NCI-H345 treated with DMSO at 0.1 percent for 48 hours (cell line): Measurements from ENCODE around the gene ISY1.
"Not testable (repeated sequence)": the region's sequence is repeated elsewhere in the genome, so short reads cannot be mapped to it uniquely, and the experiment has no call there.

Experiments
- DNase-seq: peaks from one replicate; lab custom pipeline; 2025; ENCODE audit not compliant: unreplicated experiment; lab: John Stamatoyannopoulos, UW

The ISY1 gene

GRCh38 chr3:129173206-129173605 is 12.3 kb upstream of the ISY1 start:
- no peak for DNase-seq

- DNase-seq, result no peak
Measured at GRCh38 chr3:129166579-129167332, 5.9 kb upstream of the ISY1 start.

DNA sequence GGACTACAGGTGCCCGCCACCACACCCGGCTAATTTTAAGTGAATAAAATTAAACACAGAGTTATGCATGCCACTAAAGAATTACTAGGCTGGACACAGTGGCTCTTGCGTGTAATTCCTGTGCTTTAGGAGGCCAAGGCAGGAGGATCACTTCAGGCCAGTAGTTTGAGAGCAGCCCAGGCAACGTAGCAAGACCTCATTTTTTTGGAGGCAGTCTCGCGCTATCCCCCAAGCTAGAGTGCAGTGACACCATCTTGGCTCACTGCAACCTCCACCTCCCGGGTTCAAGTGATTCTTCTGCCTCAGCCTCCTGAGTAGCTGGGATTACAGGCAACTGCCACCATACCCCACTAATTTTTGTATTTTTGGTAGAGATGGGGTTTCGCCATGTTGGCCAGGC is 4.7 kb upstream of the ISY1 start:
- DNase-seq, result not testable (repeated sequence)

- DNase-seq, result no peak
Measured at GRCh38 chr3:129164500-129164899, 3.6 kb upstream of the ISY1 start.

GRCh38 chr3:129162729-129163579 is 2.1 kb upstream of the ISY1 start:
- DNase-seq, result no peak

DNA sequence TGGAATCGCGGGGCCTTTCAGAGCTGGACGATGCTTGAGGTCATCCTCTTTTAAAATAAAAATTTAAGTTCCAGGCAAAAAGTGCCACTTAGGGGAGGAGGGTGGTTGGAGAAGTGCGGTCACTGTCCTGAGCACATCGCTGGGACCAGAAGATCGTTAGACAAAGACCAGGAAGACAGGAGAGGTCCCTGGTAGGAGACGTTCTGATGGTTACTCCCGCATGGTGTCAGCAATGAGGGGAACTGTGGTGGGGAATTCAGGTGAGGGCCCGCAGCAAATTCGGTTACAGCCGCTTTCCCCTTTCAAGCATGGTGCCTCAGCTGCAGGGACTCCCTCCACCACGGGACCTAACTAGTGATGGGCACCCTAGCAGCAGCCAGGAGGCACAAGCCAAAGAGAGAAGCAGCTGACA is 1.0 kb upstream of the ISY1 start:
- no peak for DNase-seq

GRCh38 chr3:129144786-129145185 is 16.1 kb downstream of the ISY1 start:
- DNase-seq, result no peak

- DNase-seq, result not testable (repeated sequence)
Measured at GRCh38 chr3:129141011-129141410, 19.9 kb downstream of the ISY1 start.

DNA sequence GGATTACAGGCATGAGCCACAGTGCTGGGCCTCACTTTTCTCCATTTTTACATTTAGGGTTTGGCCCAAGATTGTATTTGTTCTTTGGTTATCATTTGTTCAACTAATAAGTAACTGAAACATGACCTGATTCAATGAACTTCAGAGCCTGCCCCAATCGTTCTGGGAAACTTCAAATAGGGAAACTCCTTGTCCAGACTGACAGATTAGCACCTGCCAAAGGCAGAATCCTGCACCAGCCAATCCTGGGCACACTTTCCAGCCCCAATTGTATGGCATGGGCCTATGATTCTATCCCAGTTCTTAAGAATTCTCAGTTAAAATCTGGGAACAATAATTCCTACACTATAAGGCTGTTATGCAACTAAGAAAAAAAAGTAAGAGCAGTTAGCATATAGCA is 21.0 kb downstream of the ISY1 start:
- no peak for DNase-seq

- not testable (repeated sequence) for DNase-seq
Measured at GRCh38 chr3:129136275-129136674, 24.6 kb downstream of the ISY1 start.

DNA sequence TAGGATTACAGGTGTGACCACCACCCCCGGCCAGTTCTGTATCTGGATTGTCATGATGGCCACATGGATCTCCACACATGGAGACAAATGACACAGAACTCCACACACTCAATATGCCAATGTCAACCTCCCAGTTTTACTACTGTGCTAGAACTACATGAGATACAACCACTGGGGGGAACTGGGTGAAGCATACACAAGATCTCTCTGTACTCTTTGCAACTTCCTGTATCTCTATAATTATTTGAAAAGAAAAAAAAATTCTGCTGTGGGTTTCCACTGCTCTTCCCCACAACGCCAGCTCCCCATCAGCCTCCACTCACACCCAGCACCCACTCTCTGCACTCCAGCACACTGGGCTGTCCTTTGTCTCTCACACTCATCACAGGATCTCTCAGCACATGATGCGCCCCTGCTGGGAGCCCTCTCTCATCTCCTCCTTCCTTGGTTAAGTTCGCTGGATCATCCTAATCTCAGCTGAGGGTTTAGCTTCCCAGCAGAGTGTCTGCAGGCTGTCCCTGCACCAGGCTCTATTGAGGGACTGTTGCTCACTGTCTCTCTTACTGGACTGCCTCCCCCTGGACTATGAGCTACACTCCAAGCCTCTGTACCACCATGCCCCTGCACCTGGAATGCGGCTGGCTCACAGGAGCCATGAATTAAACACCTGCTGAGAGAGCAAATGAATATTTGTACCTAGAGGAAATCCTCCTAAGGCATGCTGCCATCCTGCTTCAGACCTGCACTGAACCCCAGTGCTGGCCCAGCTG is 28.6 kb downstream of the ISY1 start:
- no peak for DNase-seq

- DNase-seq, result no peak
Measured at GRCh38 chr3:129131465-129132088, 29.3 kb downstream of the ISY1 start.

- no peak for DNase-seq
Measured at GRCh38 chr3:129130291-129130813, 30.5 kb downstream of the ISY1 start.

DNA sequence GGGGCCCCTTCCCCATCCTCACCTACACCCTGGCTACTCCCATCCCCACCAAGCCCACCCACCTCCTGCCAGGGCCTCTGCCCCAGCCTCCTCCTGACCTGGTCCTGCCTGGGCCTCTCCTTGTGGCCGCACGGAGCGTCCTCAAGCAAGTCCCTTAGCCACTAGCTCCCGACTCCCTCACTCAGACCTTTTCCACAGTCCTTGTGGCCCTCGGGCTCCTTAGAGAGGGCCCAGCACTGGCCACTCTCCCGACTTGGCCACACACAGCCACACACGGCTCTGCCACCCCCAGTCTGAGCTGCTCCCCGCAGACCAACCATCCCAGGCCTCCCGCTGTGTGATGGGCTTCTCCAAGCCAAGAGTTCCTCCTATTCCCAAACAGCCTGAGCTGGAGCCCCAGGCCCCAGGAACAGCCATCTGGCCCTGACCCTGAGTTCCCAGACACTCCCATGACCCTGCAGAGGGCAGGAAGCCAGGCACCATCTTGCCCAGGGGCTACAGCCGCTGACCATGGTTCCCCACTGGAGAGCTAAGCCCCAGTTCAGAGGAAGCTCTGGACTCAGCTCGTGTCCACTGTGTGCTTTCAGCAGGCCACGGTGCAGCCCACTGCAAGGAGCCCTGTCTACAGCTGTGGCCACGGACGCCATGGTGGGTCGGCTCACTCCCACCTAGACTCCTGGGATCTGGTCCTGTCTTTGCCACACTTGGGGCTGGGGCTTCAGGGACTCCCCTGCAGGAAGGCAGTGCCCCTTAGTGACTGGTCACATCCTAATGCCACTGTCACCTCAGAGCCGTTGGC is 32.3 kb downstream of the ISY1 start:
- no peak for DNase-seq

GRCh38 chr3:129126726-129127280 is 34.1 kb downstream of the ISY1 start:
- DNase-seq, result no peak

- DNase-seq, result no peak
Measured at GRCh38 chr3:129123314-129124060, 37.4 kb downstream of the ISY1 start.

- no peak for DNase-seq
Measured at GRCh38 chr3:129122412-129123011, 38.4 kb downstream of the ISY1 start.

- peak; percentile 54 for DNase-seq
Measured at GRCh38 chr3:129121792-129122411, 39.0 kb downstream of the ISY1 start, which contains the start of gene RAB43. RAB43 (minus strand) TSS chr3:129121804; CDS start chr3:129121489, 315 bp downstream.
